HepG2 (cell line): ENCODE data around the gene TMEM258. TPM values are rescaled to one million over a fixed set of nuclear protein-coding genes. Genes with fewer than 3 reads are reported as not detected.

ENCODE experiments used
- ATAC-seq: fragments of 200-7000 bp; cut with Tn5 transposase; 3 replicates; pipeline ENCODE4 v1.9.1; 2020; ENCODE audit warnings: mild to moderate bottlenecking, moderate library complexity
- BruUV-seq: library from RNA; stranded (reverse); fragments of 400-500 nt; replicated peaks from 2 replicates; lab custom pipeline; 2021; lab: Mats Ljungman, UMichigan
- CTCF ChIA-PET: fragments of 300-600 bp; formaldehyde crosslinking; extraction: SDS; loops from one replicate; lab custom pipeline; 2021; ENCODE audit warnings: low total read pairs, inconsistent platforms, low intra/inter-chr PET ratio; lab: Yijun Ruan, JAX
- POLR2A ChIA-PET: fragments of 350-600 bp; sonication (Branson Sonifier 250); formaldehyde crosslinking; loops from one replicate; lab custom pipeline; 2020; ENCODE audit warnings: antibody characterized with exemption, inconsistent platforms; lab: Yijun Ruan, JAX
- DNase-seq: peaks from one replicate; pipeline ENCODE4 v3.0.0-alpha.2; 2015; ENCODE audit warnings: low spot score
- FAIRE-seq: peaks from 3 replicates; lab custom pipeline; 2011; peaks lifted over from hg19 to GRCh38; lab: Jason Lieb, UNC
- H2AFZ ChIP-seq: one replicate; pipeline ENCODE4 v1.6.1; 2011; ENCODE audit warnings: low read length, inconsistent platforms
- H3K27ac ChIP-seq: fragments of 300-600 bp; 3 replicates; pipeline ENCODE4 v1.8.0; 2011; ENCODE audit warnings: mixed run types, mild to moderate bottlenecking, mixed read lengths, low read length, inconsistent platforms; ENCODE audit not compliant: insufficient read depth; ENCODE audit errors: extremely low read length
- H3K27me3 ChIP-seq, 2 experiments: fragments of 200-600 bp in 1 of 2; 2 replicates in 1 of 2; 3 replicates in 1 of 2; pipeline versions ENCODE4 v1.6.0 to v1.8.0; 2011; ENCODE audit warnings: low read length in 2 of 2, mild to moderate bottlenecking in 2 of 2, moderate library complexity in 2 of 2, inconsistent platforms in 1 of 2; ENCODE audit not compliant: insufficient read depth in 2 of 2, control insufficient read depth in 1 of 2
- H3K36me3 ChIP-seq, 2 experiments: fragments of 200-600 bp in 1 of 2; replicated peaks in 1 of 2; 2 replicates in 1 of 2; 3 replicates in 1 of 2; pipeline versions ENCODE4 v1.5.1 to v1.8.0; 2011; ENCODE audit warnings: low read length in 2 of 2, inconsistent platforms in 1 of 2; ENCODE audit not compliant: insufficient read depth in 2 of 2, control insufficient read depth in 1 of 2
- H3K4me1 ChIP-seq: 2 replicates; pipeline ENCODE4 v1.5.1; 2012; ENCODE audit warnings: low read length, inconsistent platforms; ENCODE audit not compliant: insufficient read depth
- H3K4me2 ChIP-seq: 2 replicates; pipeline ENCODE4 v1.6.0; 2011; ENCODE audit warnings: low read depth, low read length, inconsistent platforms
- H3K4me3 ChIP-seq, 3 experiments: fragments of 200-600 bp in 1 of 3; sonication (generic), shearing (Covaris generic) in 1 of 3; replicated peaks in 1 of 3; 2 replicates each; pipeline ENCODE4 v1.5.1; 2011 to 2016; ENCODE audit warnings: low read length in 3 of 3, inconsistent platforms in 2 of 3, low read depth in 2 of 3, mild to moderate bottlenecking in 2 of 3, control low read depth in 1 of 3, mixed read lengths in 1 of 3; ENCODE audit not compliant: insufficient read depth in 1 of 3
- H3K79me2 ChIP-seq: one replicate; pipeline ENCODE4 v1.6.1; 2011; ENCODE audit warnings: low read length, inconsistent platforms; ENCODE audit not compliant: insufficient read depth
- H3K9ac ChIP-seq: 2 replicates; pipeline ENCODE4 v1.6.0; 2011; ENCODE audit warnings: mild to moderate bottlenecking, low read depth, low read length, inconsistent platforms; ENCODE audit not compliant: insufficient read depth
- H3K9me3 ChIP-seq: 2 replicates; pipeline ENCODE4 v1.5.1; 2012; ENCODE audit warnings: mild to moderate bottlenecking, low read length
- H4K20me1 ChIP-seq: 2 replicates; pipeline ENCODE4 v1.6.0; 2011; ENCODE audit warnings: inconsistent platforms, mild to moderate bottlenecking, low read length, moderate library complexity; ENCODE audit not compliant: insufficient read depth
- HCFC1 ChIP-seq: fragments of 150-350 bp; IDR thresholded peaks from 2 replicates; pipeline ENCODE4 v1.6.1; 2014; ENCODE audit warnings: low read depth, low read length
- MEIS2 ChIP-seq: sonication (generic); formaldehyde crosslinking; IDR thresholded peaks from 2 replicates; pipeline ENCODE4 v1.9.0; 2021; ENCODE audit warnings: mild to moderate bottlenecking, missing genetic modification reagents
- ZNF615 ChIP-seq: sonication (generic); formaldehyde crosslinking; IDR thresholded peaks from 2 replicates; pipeline ENCODE4 v1.5.0; 2020; ENCODE audit warnings: mild to moderate bottlenecking, missing genetic modification reagents, borderline replicate concordance
- WGBS: methylation state at CpG from one replicate; pipeline ENCODE4 v1.1.6; 2017; ENCODE audit warnings: low lambda C conversion rate; 5-methylcytosine and 5-hydroxymethylcytosine counted together
- in situ Hi-C: cut with HindIII; loops from 2 replicates; pipeline ENCODE4 v1.10.0; 2017; ENCODE audit warnings: low pct_unique_long_range_greater_than_20kb; ENCODE audit not compliant: extremely low pct_ligation_motif_present
- intact Hi-C: fragments of 100-400 bp; cut with micrococcal nuclease; formaldehyde crosslinking; loops from one replicate; pipeline ENCODE4 v1.10.0; 2022; ENCODE audit not compliant: unreplicated experiment
- polyA plus RNA-seq, 8 experiments: library from polyadenylated mRNA; depleted of rRNA in 3 of 8; stranded (reverse) in 7 of 8; unstranded in 1 of 8; fragments of >200 nt; fragmentation: Illumina TruSeq in 4 of 8; extraction: Trizol in 4 of 8; gene quantifications; 2 replicates each; pipeline versions ENCODE4 v1.2.1 to v1.2.3, GENCODE V29; 2011 to 2016; ENCODE audit warnings: low read depth in 4 of 8, missing spikeins in 1 of 8, mixed read lengths in 1 of 8; ENCODE audit not compliant: insufficient read depth in 1 of 8
- total RNA-seq, 5 experiments: library from RNA; depleted of rRNA; stranded (reverse); fragments of >200 nt; fragmentation: Illumina TruSeq; extraction: Trizol; gene quantifications; 2 replicates each; pipeline ENCODE4 v1.2.3, GENCODE V29; 2016; ENCODE audit warnings: low read depth in 1 of 5
- TF ChIP-seq, protein P1 (sequence below): sonication (generic); formaldehyde crosslinking; IDR thresholded peaks from 2 replicates; pipeline ENCODE4 v1.4.0; 2020; ENCODE audit warnings: missing genetic modification reagents
- TF ChIP-seq, protein P2 (sequence below): sonication (generic); formaldehyde crosslinking; IDR thresholded peaks from 2 replicates; pipeline ENCODE4 v1.4.0; 2020; ENCODE audit warnings: missing genetic modification reagents, borderline replicate concordance
- TF ChIP-seq, protein P3 (sequence below): IDR thresholded peaks from 2 replicates; pipeline ENCODE4 v1.6.1; 2016; ENCODE audit warnings: mild to moderate bottlenecking, missing biosample characterization, missing genetic modification reagents
- TF ChIP-seq, protein P4 (sequence below): sonication (generic); formaldehyde crosslinking; IDR thresholded peaks from 2 replicates; pipeline ENCODE4 v1.4.0; 2020; ENCODE audit warnings: missing genetic modification reagents

The TMEM258 gene
- total and polyA plus RNA-seq, 2 of the 13 experiments (the other 11 are each of a cell fraction or from before 2014, with no cell fraction given): 175 to 424 TPM

DNA sequence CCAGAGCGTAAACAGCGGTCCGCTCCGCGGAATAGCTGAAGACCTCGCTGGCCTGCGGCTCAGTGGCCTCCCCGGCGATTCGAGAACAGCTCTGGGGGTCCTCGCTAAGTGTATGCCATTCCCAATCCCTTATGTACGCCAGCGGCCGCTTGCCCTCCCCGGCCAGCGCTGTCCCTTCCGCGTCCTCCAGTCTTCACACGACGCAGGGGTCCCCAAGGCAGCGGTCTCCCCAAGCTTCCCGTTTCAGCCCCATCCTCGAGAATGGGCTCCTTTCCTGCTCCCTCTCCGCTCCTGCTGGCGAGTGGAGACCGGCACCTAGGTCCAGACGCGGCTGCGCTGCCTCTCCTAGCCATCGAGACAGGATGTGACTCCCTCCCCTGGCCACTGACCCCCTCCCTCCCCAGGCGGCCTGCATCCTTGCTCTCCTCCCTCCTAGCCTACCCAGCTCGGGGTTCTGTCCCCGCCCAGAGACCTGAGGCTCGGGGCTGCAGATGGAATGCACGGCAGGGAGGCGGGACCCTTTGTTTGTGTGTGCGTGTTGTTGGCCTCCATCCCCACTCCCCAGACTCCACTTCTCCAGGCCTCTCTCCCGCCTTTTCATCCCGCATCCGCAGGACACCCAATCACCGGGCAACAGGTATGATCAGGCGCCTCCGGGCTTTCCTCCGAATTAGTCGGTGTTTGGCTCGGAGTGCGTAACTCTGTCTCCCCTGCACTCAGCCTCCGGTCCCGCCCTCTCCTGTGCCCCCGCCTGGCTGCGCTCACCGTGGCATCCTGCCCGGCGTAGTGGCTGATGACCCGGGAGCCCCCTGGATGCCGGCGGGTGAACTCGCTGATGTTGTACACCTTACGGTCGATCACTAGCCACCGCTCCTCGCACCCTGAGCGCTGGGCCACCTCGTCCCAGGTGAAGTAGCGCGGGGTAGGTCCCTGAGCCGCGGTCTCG, 23.7 kb upstream of the TMEM258 start (continued):
- TF ChIP-seq, protein P1, sequence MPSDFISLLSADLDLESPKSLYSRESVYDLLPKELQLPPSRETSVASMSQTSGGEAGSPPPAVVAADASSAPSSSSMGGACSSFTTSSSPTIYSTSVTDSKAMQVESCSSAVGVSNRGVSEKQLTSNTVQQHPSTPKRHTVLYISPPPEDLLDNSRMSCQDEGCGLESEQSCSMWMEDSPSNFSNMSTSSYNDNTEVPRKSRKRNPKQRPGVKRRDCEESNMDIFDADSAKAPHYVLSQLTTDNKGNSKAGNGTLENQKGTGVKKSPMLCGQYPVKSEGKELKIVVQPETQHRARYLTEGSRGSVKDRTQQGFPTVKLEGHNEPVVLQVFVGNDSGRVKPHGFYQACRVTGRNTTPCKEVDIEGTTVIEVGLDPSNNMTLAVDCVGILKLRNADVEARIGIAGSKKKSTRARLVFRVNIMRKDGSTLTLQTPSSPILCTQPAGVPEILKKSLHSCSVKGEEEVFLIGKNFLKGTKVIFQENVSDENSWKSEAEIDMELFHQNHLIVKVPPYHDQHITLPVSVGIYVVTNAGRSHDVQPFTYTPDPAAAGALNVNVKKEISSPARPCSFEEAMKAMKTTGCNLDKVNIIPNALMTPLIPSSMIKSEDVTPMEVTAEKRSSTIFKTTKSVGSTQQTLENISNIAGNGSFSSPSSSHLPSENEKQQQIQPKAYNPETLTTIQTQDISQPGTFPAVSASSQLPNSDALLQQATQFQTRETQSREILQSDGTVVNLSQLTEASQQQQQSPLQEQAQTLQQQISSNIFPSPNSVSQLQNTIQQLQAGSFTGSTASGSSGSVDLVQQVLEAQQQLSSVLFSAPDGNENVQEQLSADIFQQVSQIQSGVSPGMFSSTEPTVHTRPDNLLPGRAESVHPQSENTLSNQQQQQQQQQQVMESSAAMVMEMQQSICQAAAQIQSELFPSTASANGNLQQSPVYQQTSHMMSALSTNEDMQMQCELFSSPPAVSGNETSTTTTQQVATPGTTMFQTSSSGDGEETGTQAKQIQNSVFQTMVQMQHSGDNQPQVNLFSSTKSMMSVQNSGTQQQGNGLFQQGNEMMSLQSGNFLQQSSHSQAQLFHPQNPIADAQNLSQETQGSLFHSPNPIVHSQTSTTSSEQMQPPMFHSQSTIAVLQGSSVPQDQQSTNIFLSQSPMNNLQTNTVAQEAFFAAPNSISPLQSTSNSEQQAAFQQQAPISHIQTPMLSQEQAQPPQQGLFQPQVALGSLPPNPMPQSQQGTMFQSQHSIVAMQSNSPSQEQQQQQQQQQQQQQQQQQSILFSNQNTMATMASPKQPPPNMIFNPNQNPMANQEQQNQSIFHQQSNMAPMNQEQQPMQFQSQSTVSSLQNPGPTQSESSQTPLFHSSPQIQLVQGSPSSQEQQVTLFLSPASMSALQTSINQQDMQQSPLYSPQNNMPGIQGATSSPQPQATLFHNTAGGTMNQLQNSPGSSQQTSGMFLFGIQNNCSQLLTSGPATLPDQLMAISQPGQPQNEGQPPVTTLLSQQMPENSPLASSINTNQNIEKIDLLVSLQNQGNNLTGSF (CRISPR knock-in tag): peak; percentile 9; the same call in 1 of the 2 replicates

DNA sequence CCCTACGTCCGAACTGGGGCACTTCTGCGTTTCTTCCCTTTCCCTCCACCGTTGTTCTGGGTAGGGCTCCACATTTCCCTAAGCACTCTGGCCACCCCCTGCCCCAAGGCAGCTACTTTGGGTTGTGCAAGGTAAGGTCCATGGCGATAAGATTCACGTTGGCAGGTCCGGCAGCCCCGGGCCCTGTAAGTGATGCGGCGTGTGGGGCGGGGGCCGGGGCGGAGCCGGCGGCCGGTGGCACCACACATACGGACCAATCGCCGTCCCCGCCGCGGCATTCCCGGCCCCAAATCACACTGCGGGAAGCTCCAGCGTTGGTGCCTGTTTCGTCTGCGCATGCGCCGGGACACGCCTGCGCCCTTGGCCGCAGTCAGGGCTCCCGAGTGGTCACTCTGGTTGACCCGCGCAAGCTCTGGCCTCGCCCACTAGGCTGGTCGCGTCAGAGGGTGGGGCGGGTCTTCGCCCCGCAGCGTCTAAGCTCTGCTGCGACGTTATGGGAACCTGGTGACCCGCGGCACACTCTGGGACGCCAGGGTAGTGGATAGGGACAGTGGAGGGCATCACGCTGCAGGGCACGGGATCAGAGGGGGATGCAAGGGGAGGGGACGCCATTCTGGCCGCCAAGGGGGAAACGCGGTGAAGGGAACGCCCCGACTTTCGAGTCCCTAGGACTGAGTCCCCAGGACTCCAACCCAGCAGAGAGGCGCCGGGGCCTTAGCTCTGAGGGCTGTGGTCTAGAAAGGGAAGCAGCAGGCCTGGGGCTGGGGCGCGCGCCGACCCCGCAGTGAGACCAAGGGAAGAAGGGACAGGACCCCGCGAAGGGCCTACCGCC, 22.8 kb upstream of the TMEM258 start:
- ChIA-PET CTCF (no interaction called here), POLR2A (interaction anchor here (0.8 to 5.8 kb wide), 36 partner anchors 8 to 830 kb away, joined by 3 to 50 read pairs (median 6); partner anchors contain the start of genes AHNAK, BEST1, CPSF7 and FADS2)
- no TSS peak for BruUV-seq
- ATAC-seq: peak; percentile 87
- peak overlapping the region; percentile 98 for H3K9ac ChIP-seq
- H4K20me1 ChIP-seq: no peaks in the 10 kb centered on the region
- H3K27me3 ChIP-seq: no peaks in the 10 kb centered on the region; a peak in 1 of 5 replicates
- no peaks in the 10 kb centered on the region for H3K9me3 ChIP-seq
- H3K79me2 ChIP-seq: peaks cover 25% of the 10 kb centered on the region
- peak; percentile 69 for FAIRE-seq
- peaks cover 41% of the 10 kb centered on the region for H3K4me1 ChIP-seq
- H3K4me3 ChIP-seq: peak overlapping the region; percentile 74 to 94 (median 81)
- intact Hi-C loops (no loop called here), in situ Hi-C loops (no loop called here)
- H2AFZ ChIP-seq: no peak overlapping the region
- DNase-seq: peak; percentile 96
- H3K27ac ChIP-seq: peak overlapping the region; percentile 99
- H3K4me2 ChIP-seq: peak overlapping the region; percentile 99
- peaks cover 16 to 34% of the 10 kb centered on the region in 2 experiments for H3K36me3 ChIP-seq
- WGBS: 10% methylated on average over 14 of the region's 66 CpGs
- TF ChIP-seq HCFC1 (no peak), ZNF615 (CRISPR knock-in tag) (0 out of 2 replicates have a peak, but pooled peaks have one; percentile 62), MEIS2 (CRISPR knock-in tag) (peak; percentile 78)
- TF ChIP-seq, protein P2, sequence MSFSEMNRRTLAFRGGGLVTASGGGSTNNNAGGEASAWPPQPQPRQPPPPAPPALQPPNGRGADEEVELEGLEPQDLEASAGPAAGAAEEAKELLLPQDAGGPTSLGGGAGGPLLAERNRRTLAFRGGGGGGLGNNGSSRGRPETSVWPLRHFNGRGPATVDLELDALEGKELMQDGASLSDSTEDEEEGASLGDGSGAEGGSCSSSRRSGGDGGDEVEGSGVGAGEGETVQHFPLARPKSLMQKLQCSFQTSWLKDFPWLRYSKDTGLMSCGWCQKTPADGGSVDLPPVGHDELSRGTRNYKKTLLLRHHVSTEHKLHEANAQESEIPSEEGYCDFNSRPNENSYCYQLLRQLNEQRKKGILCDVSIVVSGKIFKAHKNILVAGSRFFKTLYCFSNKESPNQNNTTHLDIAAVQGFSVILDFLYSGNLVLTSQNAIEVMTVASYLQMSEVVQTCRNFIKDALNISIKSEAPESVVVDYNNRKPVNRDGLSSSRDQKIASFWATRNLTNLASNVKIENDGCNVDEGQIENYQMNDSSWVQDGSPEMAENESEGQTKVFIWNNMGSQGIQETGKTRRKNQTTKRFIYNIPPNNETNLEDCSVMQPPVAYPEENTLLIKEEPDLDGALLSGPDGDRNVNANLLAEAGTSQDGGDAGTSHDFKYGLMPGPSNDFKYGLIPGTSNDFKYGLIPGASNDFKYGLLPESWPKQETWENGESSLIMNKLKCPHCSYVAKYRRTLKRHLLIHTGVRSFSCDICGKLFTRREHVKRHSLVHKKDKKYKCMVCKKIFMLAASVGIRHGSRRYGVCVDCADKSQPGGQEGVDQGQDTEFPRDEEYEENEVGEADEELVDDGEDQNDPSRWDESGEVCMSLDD (CRISPR knock-in tag): no peak
- TF ChIP-seq, protein P3, sequence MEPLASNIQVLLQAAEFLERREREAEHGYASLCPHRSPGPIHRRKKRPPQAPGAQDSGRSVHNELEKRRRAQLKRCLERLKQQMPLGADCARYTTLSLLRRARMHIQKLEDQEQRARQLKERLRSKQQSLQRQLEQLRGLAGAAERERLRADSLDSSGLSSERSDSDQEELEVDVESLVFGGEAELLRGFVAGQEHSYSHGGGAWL (CRISPR knock-in tag): no peak; the same call in none of the 2 replicates
- TF ChIP-seq, protein P4, sequence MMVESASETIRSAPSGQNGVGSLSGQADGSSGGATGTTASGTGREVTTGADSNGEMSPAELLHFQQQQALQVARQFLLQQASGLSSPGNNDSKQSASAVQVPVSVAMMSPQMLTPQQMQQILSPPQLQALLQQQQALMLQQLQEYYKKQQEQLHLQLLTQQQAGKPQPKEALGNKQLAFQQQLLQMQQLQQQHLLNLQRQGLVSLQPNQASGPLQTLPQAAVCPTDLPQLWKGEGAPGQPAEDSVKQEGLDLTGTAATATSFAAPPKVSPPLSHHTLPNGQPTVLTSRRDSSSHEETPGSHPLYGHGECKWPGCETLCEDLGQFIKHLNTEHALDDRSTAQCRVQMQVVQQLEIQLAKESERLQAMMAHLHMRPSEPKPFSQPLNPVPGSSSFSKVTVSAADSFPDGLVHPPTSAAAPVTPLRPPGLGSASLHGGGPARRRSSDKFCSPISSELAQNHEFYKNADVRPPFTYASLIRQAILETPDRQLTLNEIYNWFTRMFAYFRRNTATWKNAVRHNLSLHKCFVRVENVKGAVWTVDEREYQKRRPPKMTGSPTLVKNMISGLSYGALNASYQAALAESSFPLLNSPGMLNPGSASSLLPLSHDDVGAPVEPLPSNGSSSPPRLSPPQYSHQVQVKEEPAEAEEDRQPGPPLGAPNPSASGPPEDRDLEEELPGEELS (CRISPR knock-in tag): no peak; the same call in 1 of the 2 replicates
